IMR-90 (cell line): ENCODE results near the gene GPR179. TPM values are rescaled to one million over a fixed set of nuclear protein-coding genes. Genes with fewer than 3 reads are reported as not detected.

Experiments used
- ATAC-seq: fragments of 200-7000 bp; cut with Tn5 transposase; 2 replicates; pipeline ENCODE4 v1.9.1; 2020; ENCODE audit warnings: low read depth, mild to moderate bottlenecking, moderate library complexity
- BruUV-seq: library from RNA; stranded (reverse); fragments of 400-500 nt; replicated peaks from 2 replicates; lab custom pipeline; 2021; lab: Mats Ljungman, UMichigan
- CTCF ChIA-PET: fragments of 300-600 bp; formaldehyde crosslinking; extraction: SDS; loops from one replicate; lab custom pipeline; 2021; ENCODE audit warnings: antibody characterized with exemption; lab: Yijun Ruan, JAX
- POLR2A ChIA-PET: fragments of 300-600 bp; sonication (Branson Sonifier 250); formaldehyde crosslinking; loops from one replicate; lab custom pipeline; 2022; ENCODE audit warnings: antibody characterized with exemption; ENCODE audit not compliant: unreplicated experiment; lab: Charles Lee
- DNase-seq: peaks from one replicate; pipeline ENCODE4 v3.0.0; 2013
- H2AFZ ChIP-seq: replicated peaks from 2 replicates; pipeline ENCODE3; 2013; ENCODE audit warnings: low read length, mild to moderate bottlenecking; ENCODE audit not compliant: poor library complexity
- H2AK5ac ChIP-seq: 2 replicates; pipeline ENCODE4 v1.6.1; 2013; ENCODE audit warnings: low read depth, low read length, inconsistent platforms
- H2AK9ac ChIP-seq: replicated peaks from 2 replicates; pipeline ENCODE3; 2013; ENCODE audit warnings: mild to moderate bottlenecking, low read depth, low read length, moderate library complexity; ENCODE audit not compliant: poor library complexity
- H2BK120ac ChIP-seq: 2 replicates; pipeline ENCODE4 v1.6.1; 2013; ENCODE audit warnings: low read depth, low read length, inconsistent platforms
- H2BK15ac ChIP-seq: 3 replicates; pipeline ENCODE4 v1.6.1; 2013; ENCODE audit warnings: low read depth, low read length, inconsistent platforms
- H2BK20ac ChIP-seq: 2 replicates; pipeline ENCODE4 v1.6.1; 2013; ENCODE audit warnings: low read depth, mild to moderate bottlenecking, inconsistent platforms, low read length, moderate library complexity
- H2BK5ac ChIP-seq: 2 replicates; pipeline ENCODE4 v1.6.1; 2013; ENCODE audit warnings: mild to moderate bottlenecking, low read depth, low read length, inconsistent platforms; ENCODE audit not compliant: poor library complexity, severe bottlenecking
- H3K14ac ChIP-seq: replicated peaks from 2 replicates; pipeline ENCODE4 v1.6.1; 2013; ENCODE audit warnings: low read depth, low read length, inconsistent platforms
- H3K18ac ChIP-seq: 2 replicates; pipeline ENCODE4 v1.6.1; 2013; ENCODE audit warnings: low read depth, low read length, control low read depth
- H3K23ac ChIP-seq: 2 replicates; pipeline ENCODE4 v1.6.1; 2013; ENCODE audit warnings: low read depth, low read length, inconsistent platforms
- H3K27ac ChIP-seq: 2 replicates; pipeline ENCODE4 v1.5.1; 2013; ENCODE audit warnings: mild to moderate bottlenecking, control low read depth, low read length; ENCODE audit not compliant: insufficient read depth
- H3K27me3 ChIP-seq: 2 replicates; pipeline ENCODE4 v1.6.1; 2013; ENCODE audit warnings: low read length; ENCODE audit not compliant: control insufficient read depth, insufficient read depth
- H3K36me3 ChIP-seq: 2 replicates; pipeline ENCODE4 v1.6.1; 2013; ENCODE audit warnings: low read length, mixed read lengths; ENCODE audit not compliant: control insufficient read depth, insufficient read depth
- H3K4ac ChIP-seq: 2 replicates; pipeline ENCODE4 v1.6.1; 2013; ENCODE audit warnings: low read depth, low read length, inconsistent platforms
- H3K4me1 ChIP-seq: 2 replicates; pipeline ENCODE4 v1.6.1; 2013; ENCODE audit warnings: low read length, mixed read lengths; ENCODE audit not compliant: control insufficient read depth, insufficient read depth
- H3K4me2 ChIP-seq: 2 replicates; pipeline ENCODE4 v1.6.1; 2013; ENCODE audit warnings: low read depth, mild to moderate bottlenecking, control low read depth, low read length, moderate library complexity
- H3K4me3 ChIP-seq: 2 replicates; pipeline ENCODE4 v1.5.1; 2013; ENCODE audit warnings: low read depth, mild to moderate bottlenecking, control low read depth, low read length, moderate library complexity; ENCODE audit not compliant: insufficient read depth
- H3K56ac ChIP-seq: 2 replicates; pipeline ENCODE4 v1.6.1; 2013; ENCODE audit warnings: low read length, inconsistent platforms; ENCODE audit not compliant: insufficient read depth; ENCODE audit errors: extremely low read depth
- H3K79me1 ChIP-seq, 2 experiments: 2 replicates each; pipeline ENCODE4 v1.6.1; 2013; ENCODE audit warnings: low read length in 2 of 2, inconsistent platforms in 1 of 2, low read depth in 1 of 2
- H3K9ac ChIP-seq: 2 replicates; pipeline ENCODE4 v1.6.1; 2013; ENCODE audit warnings: low read depth, low read length, control low read depth
- H3K9me1 ChIP-seq: 2 replicates; pipeline ENCODE4 v1.6.1; 2013; ENCODE audit warnings: low read length, inconsistent platforms; ENCODE audit not compliant: insufficient read depth
- H3K9me3 ChIP-seq: 2 replicates; pipeline ENCODE4 v1.6.1; 2013; ENCODE audit warnings: low read length; ENCODE audit not compliant: control insufficient read depth, insufficient read depth
- H4K20me1 ChIP-seq: 2 replicates; pipeline ENCODE4 v1.6.1; 2013; ENCODE audit warnings: low read length, inconsistent platforms; ENCODE audit not compliant: insufficient read depth
- H4K5ac ChIP-seq: 2 replicates; pipeline ENCODE4 v1.6.1; 2013; ENCODE audit warnings: mild to moderate bottlenecking, low read depth, low read length, control low read depth
- H4K8ac ChIP-seq, 2 experiments: 2 replicates each; pipeline ENCODE4 v1.6.1; 2013; ENCODE audit warnings: low read depth in 2 of 2, low read length in 2 of 2, control low read depth in 1 of 2, inconsistent platforms in 1 of 2
- H4K91ac ChIP-seq: 2 replicates; pipeline ENCODE4 v1.6.1; 2013; ENCODE audit warnings: low read depth, low read length, inconsistent platforms; ENCODE audit not compliant: insufficient read depth
- BHLHE40 ChIP-seq: fragments of 150-350 bp; IDR thresholded peaks from 2 replicates; pipeline ENCODE4 v1.6.1; 2016; ENCODE audit warnings: mild to moderate bottlenecking, low read depth, low read length
- CEBPB ChIP-seq: IDR thresholded peaks from 2 replicates; pipeline ENCODE4 v1.6.1; 2012; ENCODE audit warnings: low read depth, low read length, improper control_type of control experiment
- ELK1 ChIP-seq: fragments of 150-350 bp; IDR thresholded peaks from 2 replicates; pipeline ENCODE4 v1.6.1; 2016; ENCODE audit warnings: low read depth, mild to moderate bottlenecking, low read length, moderate library complexity, borderline replicate concordance
- MAZ ChIP-seq: IDR thresholded peaks from 2 replicates; pipeline ENCODE4 v1.6.1; 2012; ENCODE audit warnings: low read depth, mild to moderate bottlenecking, low read length, improper control_type of control experiment, moderate library complexity, borderline replicate concordance
- NFE2L2 ChIP-seq: fragments of 150-350 bp; IDR thresholded peaks from 2 replicates; pipeline ENCODE4 v1.6.1; 2016; ENCODE audit warnings: low read depth, mild to moderate bottlenecking, low read length
- RCOR1 ChIP-seq: IDR thresholded peaks from 2 replicates; pipeline ENCODE4 v1.6.1; 2012; ENCODE audit warnings: mild to moderate bottlenecking, low read length, improper control_type of control experiment; ENCODE audit not compliant: insufficient replicate concordance
- WGBS, 2 experiments: methylation state at CpG; one replicate each; pipeline versions ENCODE4 v1.1.5 to v1.1.7; 2013; ENCODE audit warnings: missing lambda C conversion rate in 2 of 2; ENCODE audit not compliant: insufficient read length in 1 of 2; ENCODE audit errors: extremely low coverage in 2 of 2; 5-methylcytosine and 5-hydroxymethylcytosine counted together
- dilution Hi-C: fragments of 300-500 bp; cut with HindIII; formaldehyde crosslinking; loops from one replicate; pipeline ENCODE4 v1.14.3; 2018; ENCODE audit warnings: low sequenced_read_pairs; ENCODE audit not compliant: unreplicated experiment
- in situ Hi-C: fragments of 300-500 bp; cut with MboI; formaldehyde crosslinking; loops from 3 replicates; pipeline ENCODE4 v1.14.3; 2019; ENCODE audit warnings: low sequenced_read_pairs, inconsistent platforms, mixed read lengths
- intact Hi-C: fragments of 100-400 bp; cut with micrococcal nuclease; formaldehyde crosslinking; loops from 2 replicates; pipeline ENCODE4 v1.10.0; 2022
- polyA plus RNA-seq, 3 experiments: library from polyadenylated mRNA; depleted of rRNA; stranded (reverse); fragments of >200 nt; gene quantifications; 2 replicates each; pipeline ENCODE4 v1.2.3, GENCODE V29; 2012; ENCODE audit warnings: low replicate concordance in 1 of 3
- total RNA-seq: library from RNA; depleted of rRNA; stranded (reverse); fragments of >200 nt; gene quantifications from 2 replicates; pipeline ENCODE4 v1.2.3, GENCODE V29; 2012

GPR179 gene
- total and polyA plus RNA-seq, 2 of the 4 experiments (the other 2 are of a cell fraction) = not detected

- no peaks in the 10 kb centered on the region for H3K9me1 ChIP-seq
- H2BK15ac ChIP-seq = no peak overlapping the region
- H3K4me2 ChIP-seq = no peak overlapping the region
- WGBS, 2 experiments = 89% methylated on average over 5 of the region's 18 CpGs; no CpG with 5 or more reads in 1 of the 2 experiments
- in situ Hi-C loops = no loop called here
- no peak overlapping the region for H2AK5ac ChIP-seq
- ATAC-seq (no peak), DNase-seq (no peak)
- no peak overlapping the region for H2BK5ac ChIP-seq
- H3K27me3 ChIP-seq = peaks cover 35% of the 10 kb centered on the region
- H3K9ac ChIP-seq = no peak overlapping the region
- intact Hi-C loops = no loop called here
- no peak overlapping the region for H2BK20ac ChIP-seq
- TF ChIP-seq ELK1 (no peak), NFE2L2 (no peak), MAZ (no peak), RCOR1 (no peak), CEBPB (no peak), BHLHE40 (no peak)
- no peak overlapping the region for H4K5ac ChIP-seq
- no TSS peak for BruUV-seq
- H4K91ac ChIP-seq = no peak overlapping the region
- no peak overlapping the region for H2BK120ac ChIP-seq
- no peaks in the 10 kb centered on the region for H4K20me1 ChIP-seq
- POLR2A ChIA-PET = no interaction called here
- H2AK9ac ChIP-seq = no peak overlapping the region
- no peak overlapping the region for H2AFZ ChIP-seq
- CTCF ChIA-PET = interaction anchor here (1.0 kb wide), 1 partner anchor 71 kb away, joined by 4 read pairs; no protein-coding TSS in a partner anchor
- H3K4ac ChIP-seq = no peak overlapping the region
- no peak overlapping the region for H3K18ac ChIP-seq
- H3K4me3 ChIP-seq = no peak overlapping the region
- H4K8ac ChIP-seq = no peak overlapping the region
- H3K14ac ChIP-seq = no peak overlapping the region
- H3K23ac ChIP-seq = no peak overlapping the region
- no peaks in the 10 kb centered on the region for H3K36me3 ChIP-seq
- no peak overlapping the region for H3K56ac ChIP-seq
- no peaks in the 10 kb centered on the region for H3K79me1 ChIP-seq
- no peaks in the 10 kb centered on the region for H3K9me3 ChIP-seq
- H3K27ac ChIP-seq = no peak overlapping the region
- dilution Hi-C loops = no loop called here
- H3K4me1 ChIP-seq = no peaks in the 10 kb centered on the region
Observed at GRCh38 chr17:38342886-38343607, 709 bp downstream of the GPR179 start.
